ENCODE data around the gene L2HGDH. TPM values are rescaled to one million over a fixed set of nuclear protein-coding genes. Genes with fewer than 3 reads are reported as not detected.

The L2HGDH gene
- total RNA-seq, 6 experiments from 2014 or later, result 6.1 to 11.1 (median 6.9) TPM

DNA sequence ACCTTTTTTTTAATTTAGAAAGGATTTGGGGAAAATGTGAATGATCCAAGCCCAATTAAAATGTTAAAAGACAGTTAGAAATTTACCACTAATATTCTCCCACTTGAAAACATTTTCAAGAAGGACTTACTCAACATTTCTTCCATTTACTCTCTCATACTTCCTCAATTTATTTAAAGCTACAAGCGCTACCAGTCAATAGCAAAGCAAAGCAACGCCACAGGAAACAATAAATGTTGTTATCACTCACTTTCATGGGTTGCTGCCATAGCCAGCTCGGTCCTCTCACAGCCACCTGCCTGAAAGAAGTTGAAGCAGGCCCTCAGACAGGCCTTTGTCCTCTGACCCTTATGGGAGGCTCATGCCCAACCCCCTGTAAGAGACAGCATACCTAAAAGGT lies 74.6 kb downstream of the L2HGDH start:
- TF ChIP-seq POLR2A (IDR thresholded peaks at IDR 0.05), result no peak
- TF ChIP-seq, protein P1, sequence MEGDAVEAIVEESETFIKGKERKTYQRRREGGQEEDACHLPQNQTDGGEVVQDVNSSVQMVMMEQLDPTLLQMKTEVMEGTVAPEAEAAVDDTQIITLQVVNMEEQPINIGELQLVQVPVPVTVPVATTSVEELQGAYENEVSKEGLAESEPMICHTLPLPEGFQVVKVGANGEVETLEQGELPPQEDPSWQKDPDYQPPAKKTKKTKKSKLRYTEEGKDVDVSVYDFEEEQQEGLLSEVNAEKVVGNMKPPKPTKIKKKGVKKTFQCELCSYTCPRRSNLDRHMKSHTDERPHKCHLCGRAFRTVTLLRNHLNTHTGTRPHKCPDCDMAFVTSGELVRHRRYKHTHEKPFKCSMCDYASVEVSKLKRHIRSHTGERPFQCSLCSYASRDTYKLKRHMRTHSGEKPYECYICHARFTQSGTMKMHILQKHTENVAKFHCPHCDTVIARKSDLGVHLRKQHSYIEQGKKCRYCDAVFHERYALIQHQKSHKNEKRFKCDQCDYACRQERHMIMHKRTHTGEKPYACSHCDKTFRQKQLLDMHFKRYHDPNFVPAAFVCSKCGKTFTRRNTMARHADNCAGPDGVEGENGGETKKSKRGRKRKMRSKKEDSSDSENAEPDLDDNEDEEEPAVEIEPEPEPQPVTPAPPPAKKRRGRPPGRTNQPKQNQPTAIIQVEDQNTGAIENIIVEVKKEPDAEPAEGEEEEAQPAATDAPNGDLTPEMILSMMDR (IDR thresholded peaks at IDR 0.05), result no peak
- DNase-seq, result no peak
- Histone ChIP-seq H3K27me3 (no peaks in the 10 kb centered on the region), H3K9me3 (no peaks in the 10 kb centered on the region), H3K27ac (no peak overlapping the region), H3K4me3 (no peak overlapping the region), H3K36me3 (no peaks in the 10 kb centered on the region), H3K4me1 (no peaks in the 10 kb centered on the region)
- WGBS (ENCODE audit: insufficient coverage, low coverage, low lambda C conversion rate, missing lambda C conversion rate), result 37% methylated on average over 3 of the region's 3 CpGs
- ATAC-seq, result peak in 1 of 4 donors; percentile 12
- intact Hi-C loops (cut with DNase I), result no loop called here

DNA sequence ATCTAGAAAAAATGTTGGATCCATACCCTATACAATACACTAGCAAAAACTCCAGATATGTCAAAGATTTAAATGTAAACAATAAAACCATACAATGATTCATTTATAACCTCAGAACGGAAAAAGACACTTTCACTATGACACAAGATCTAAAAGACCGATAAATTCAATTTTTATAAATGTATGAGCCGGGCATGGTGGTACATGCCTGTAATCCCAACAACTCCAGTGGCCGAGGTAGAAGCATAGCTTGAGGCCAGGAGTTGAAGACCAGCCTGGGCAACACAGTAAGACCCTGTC lies 78.1 kb downstream of the L2HGDH start:
- Histone ChIP-seq H3K4me3 (no peak overlapping the region), H3K4me1 (peaks cover 0 to 12% (median 6%) of the 10 kb centered on the region in 4 donors), H3K9me3 (no peaks in the 10 kb centered on the region), H3K36me3 (no peaks in the 10 kb centered on the region), H3K27me3 (no peaks in the 10 kb centered on the region), H3K27ac (no peak overlapping the region)
- ATAC-seq, result no peak
- DNase-seq, result no peak
- intact Hi-C loops (cut with DNase I), result no loop called here
- TF ChIP-seq, protein P1 (IDR thresholded peaks at IDR 0.05), result no peak
- no peak for TF ChIP-seq POLR2A (IDR thresholded peaks at IDR 0.05)
- WGBS (ENCODE audit: insufficient coverage, low coverage, low lambda C conversion rate, missing lambda C conversion rate), result 96% methylated on average over 4 of the region's 4 CpGs

DNA sequence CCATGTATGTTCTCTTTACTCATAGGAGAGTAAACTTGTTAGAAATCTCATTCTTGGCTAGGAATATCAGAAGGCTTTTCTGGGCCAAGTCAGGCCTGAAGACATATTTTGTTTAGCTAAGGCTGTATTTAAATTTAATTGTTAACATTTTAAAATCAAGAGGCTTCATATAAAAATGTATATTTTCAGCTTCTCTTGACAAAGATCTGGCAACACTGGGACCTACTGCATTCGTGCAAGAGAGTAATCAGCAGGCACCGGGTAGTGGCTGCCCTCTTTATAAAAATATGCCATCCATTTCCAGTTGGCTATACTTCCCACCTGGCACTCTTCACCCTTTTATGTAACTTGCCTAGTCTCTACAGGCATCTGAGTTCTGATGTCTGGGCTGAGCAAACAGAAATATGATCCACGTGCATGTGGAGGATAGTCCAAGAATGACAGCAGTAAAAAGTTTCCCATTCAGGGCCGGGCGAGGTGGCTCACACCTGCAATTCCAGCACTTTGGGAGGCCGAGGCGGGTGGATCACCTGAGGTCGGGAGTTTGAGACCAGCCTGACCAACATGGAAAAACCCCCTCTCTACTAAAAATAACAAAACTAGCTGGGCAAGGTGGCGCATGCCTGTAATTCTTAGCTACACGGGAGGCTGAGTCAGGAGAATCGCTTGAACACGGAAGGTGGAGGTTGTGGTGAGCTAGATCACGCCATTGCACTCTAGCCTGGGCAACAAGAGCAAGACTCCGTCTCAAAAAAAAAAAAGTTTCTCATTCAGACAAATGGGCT lies 78.7 kb downstream of the L2HGDH start:
- Histone ChIP-seq H3K4me1 (peaks cover 0 to 18% (median 6%) of the 10 kb centered on the region in 4 donors), H3K27ac (no peak overlapping the region), H3K36me3 (no peaks in the 10 kb centered on the region), H3K27me3 (no peaks in the 10 kb centered on the region), H3K9me3 (no peaks in the 10 kb centered on the region), H3K4me3 (no peak overlapping the region)
- no peak for ATAC-seq
- TF ChIP-seq, protein P1 (IDR thresholded peaks at IDR 0.05), result no peak
- TF ChIP-seq POLR2A (IDR thresholded peaks at IDR 0.05), result no peak
- no peak for DNase-seq
- intact Hi-C loops (cut with DNase I), result no loop called here
- WGBS (ENCODE audit: insufficient coverage, low coverage, low lambda C conversion rate, missing lambda C conversion rate), result 70% methylated on average over 12 of the region's 14 CpGs

DNA sequence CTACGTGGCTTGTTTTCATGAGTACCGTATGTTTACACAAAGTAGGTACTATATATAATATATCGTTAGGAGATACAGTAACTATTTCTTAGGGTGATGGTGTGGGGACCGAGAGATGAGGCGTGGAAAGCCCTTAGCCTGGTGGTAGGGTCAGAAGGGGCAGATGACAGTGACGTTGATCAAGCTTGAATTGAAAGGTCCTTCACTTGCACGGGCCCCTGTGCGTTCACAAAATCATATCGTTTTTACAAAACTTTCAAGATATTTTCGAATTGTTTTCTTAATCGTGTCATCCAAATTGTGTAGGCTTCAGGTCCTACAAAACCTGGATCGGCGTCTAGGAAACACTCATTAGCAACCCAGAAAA lies 79.8 kb downstream of the L2HGDH start:
- peak overlapping the region; percentile 66 to 95 (median 76) for H3K4me3 ChIP-seq

More for the DNA sequence above, 79.8 kb downstream of the L2HGDH start:
- Histone ChIP-seq H3K36me3 (no peaks in the 10 kb centered on the region), H3K27ac (peak overlapping the region; percentile 77 to 97 (median 92)), H3K27me3 (no peaks in the 10 kb centered on the region), H3K9me3 (no peaks in the 10 kb centered on the region), H3K4me1 (peaks cover 0 to 18% (median 6%) of the 10 kb centered on the region in 4 donors)
- ATAC-seq, result peak in 1 of 4 donors; percentile 3
- intact Hi-C loops (cut with DNase I), result no loop called here
- DNase-seq, result no peak
- TF ChIP-seq POLR2A (IDR thresholded peaks at IDR 0.05), result no peak
- TF ChIP-seq, protein P1 (IDR thresholded peaks at IDR 0.05), result no peak
- WGBS (ENCODE audit: insufficient coverage, low coverage, low lambda C conversion rate, missing lambda C conversion rate), result 37% methylated on average over 13 of the region's 13 CpGs
